ENCODE data around the gene BTBD17. TPM values are rescaled to one million over a fixed set of nuclear protein-coding genes. Genes with fewer than 3 reads are reported as not detected.

BTBD17 gene
- polyA plus RNA-seq, 3 donors = not detected

DNA sequence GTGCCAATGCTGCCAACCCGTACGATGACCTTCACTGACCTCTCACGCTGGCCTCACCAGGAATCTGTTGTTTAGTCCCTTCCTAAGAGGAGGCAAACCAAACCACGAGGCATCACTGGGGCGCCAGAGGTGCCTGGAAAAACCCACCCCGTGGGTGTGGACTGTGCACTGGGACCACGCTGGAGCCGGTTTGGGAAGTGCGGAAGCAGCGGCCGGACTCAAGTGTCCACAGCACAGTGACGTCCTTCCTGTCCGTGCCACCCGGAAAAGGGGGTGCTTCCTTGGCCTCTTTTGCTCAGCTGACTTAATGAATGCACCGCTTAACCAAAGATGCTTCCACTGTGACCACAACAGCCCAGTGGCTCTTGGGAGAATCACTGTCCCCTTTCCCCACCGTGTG lies 44.6 kb downstream of the BTBD17 start:
- peaks cover 14 to 19% (median 16%) of the 10 kb centered on the region in 3 donors for H3K27me3 Mint-ChIP-seq (ENCODE audit: low read depth in 3 of 3)
- H3K4me1 Mint-ChIP-seq = no peaks in the 10 kb centered on the region
- Histone ChIP-seq H3K4me3 (replicated peaks in 1 of 3; ENCODE audit: low read depth in 2 of 3, low read length in 3 of 3) (no peak overlapping the region), H3K4me2 (replicated peaks; ENCODE audit: extremely low read depth, low read length, poor library complexity, severe bottlenecking) (no peak overlapping the region), H3K27ac (ENCODE audit: low read depth in 1 of 2, low read length in 2 of 2) (no peak overlapping the region), H4K20me1 (ENCODE audit: insufficient read depth, low read length) (no peaks in the 10 kb centered on the region), H3K36me3 (replicated peaks in 1 of 2; ENCODE audit: control insufficient read depth in 1 of 2, insufficient read depth in 2 of 2, low read length in 2 of 2) (no peaks in the 10 kb centered on the region), H3K27me3 (ENCODE audit: control insufficient read depth in 2 of 2, insufficient read depth in 2 of 2, low read length in 2 of 2) (no peaks in the 10 kb centered on the region), H3K9me3 (replicated peaks in 1 of 2; ENCODE audit: control insufficient read depth in 1 of 2, insufficient read depth in 1 of 2, low read length in 2 of 2) (peaks cover 7 to 19% of the 10 kb centered on the region in 2 donors), H3K9ac (ENCODE audit: insufficient read depth, low read length, poor library complexity, severe bottlenecking) (no peak overlapping the region), H2AFZ (ENCODE audit: insufficient read depth, low read depth, low read length, poor library complexity, severe bottlenecking) (no peak overlapping the region), H3K79me2 (ENCODE audit: insufficient read depth, low read length) (no peaks in the 10 kb centered on the region), H3K4me1 (ENCODE audit: control insufficient read depth in 1 of 2, insufficient read depth in 2 of 2, low read length in 2 of 2) (no peaks in the 10 kb centered on the region)
- no peak for DNase-seq
- no peak overlapping the region for H3K27ac Mint-ChIP-seq
- intact Hi-C loops (cut with micrococcal nuclease) = no loop called here
- no peaks in the 10 kb centered on the region for H3K36me3 Mint-ChIP-seq
- H3K9me3 Mint-ChIP-seq = peaks cover 6 to 20% (median 15%) of the 10 kb centered on the region in 7 donors
- 79% methylated on average over 14 of the region's 16 CpGs for WGBS (ENCODE audit: insufficient coverage)
- TF ChIP-seq, protein P1, sequence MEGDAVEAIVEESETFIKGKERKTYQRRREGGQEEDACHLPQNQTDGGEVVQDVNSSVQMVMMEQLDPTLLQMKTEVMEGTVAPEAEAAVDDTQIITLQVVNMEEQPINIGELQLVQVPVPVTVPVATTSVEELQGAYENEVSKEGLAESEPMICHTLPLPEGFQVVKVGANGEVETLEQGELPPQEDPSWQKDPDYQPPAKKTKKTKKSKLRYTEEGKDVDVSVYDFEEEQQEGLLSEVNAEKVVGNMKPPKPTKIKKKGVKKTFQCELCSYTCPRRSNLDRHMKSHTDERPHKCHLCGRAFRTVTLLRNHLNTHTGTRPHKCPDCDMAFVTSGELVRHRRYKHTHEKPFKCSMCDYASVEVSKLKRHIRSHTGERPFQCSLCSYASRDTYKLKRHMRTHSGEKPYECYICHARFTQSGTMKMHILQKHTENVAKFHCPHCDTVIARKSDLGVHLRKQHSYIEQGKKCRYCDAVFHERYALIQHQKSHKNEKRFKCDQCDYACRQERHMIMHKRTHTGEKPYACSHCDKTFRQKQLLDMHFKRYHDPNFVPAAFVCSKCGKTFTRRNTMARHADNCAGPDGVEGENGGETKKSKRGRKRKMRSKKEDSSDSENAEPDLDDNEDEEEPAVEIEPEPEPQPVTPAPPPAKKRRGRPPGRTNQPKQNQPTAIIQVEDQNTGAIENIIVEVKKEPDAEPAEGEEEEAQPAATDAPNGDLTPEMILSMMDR (IDR thresholded peaks at IDR 0.05) = no peak
- no peak overlapping the region for H3K4me3 Mint-ChIP-seq

DNA sequence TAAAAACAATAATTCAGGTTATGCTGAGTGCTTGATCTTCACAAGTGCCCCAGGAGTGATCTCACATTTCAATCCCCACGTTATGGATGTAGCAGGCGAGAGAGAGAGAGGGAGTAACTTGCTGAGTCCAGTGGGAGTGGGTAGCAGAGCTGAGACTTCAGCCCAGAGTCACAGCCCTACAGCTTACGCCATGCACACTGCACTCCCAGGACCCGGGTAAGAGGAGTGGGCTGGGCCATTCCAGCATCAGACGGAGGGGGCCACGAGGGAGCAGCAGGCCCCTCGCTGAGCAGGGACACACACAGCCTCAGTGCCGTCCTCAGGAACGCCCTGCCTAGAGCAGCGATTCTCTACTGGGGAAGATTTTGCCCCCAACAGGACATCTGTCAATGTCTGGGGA lies 45.4 kb downstream of the BTBD17 start:
- no peak overlapping the region for H3K4me2 ChIP-seq (replicated peaks; ENCODE audit: extremely low read depth, low read length, poor library complexity, severe bottlenecking)
- peaks cover 9 to 29% (median 18%) of the 10 kb centered on the region in 7 donors for H3K9me3 Mint-ChIP-seq
- H3K27me3 ChIP-seq (ENCODE audit: control insufficient read depth in 2 of 2, insufficient read depth in 2 of 2, low read length in 2 of 2) = no peaks in the 10 kb centered on the region
- no peak overlapping the region for H3K4me3 Mint-ChIP-seq
- no peaks in the 10 kb centered on the region for H3K4me1 ChIP-seq (ENCODE audit: control insufficient read depth in 1 of 2, insufficient read depth in 2 of 2, low read length in 2 of 2)
- no peak overlapping the region for H2AFZ ChIP-seq (ENCODE audit: insufficient read depth, low read depth, low read length, poor library complexity, severe bottlenecking)
- no peak for DNase-seq
- no peaks in the 10 kb centered on the region for H3K4me1 Mint-ChIP-seq
- H4K20me1 ChIP-seq (ENCODE audit: insufficient read depth, low read length) = no peaks in the 10 kb centered on the region
- no peak overlapping the region for H3K4me3 ChIP-seq (replicated peaks in 1 of 3; ENCODE audit: low read depth in 2 of 3, low read length in 3 of 3)
- no peaks in the 10 kb centered on the region for H3K36me3 Mint-ChIP-seq
- H3K27ac ChIP-seq (ENCODE audit: low read depth in 1 of 2, low read length in 2 of 2) = no peak overlapping the region
- peaks cover 7 to 26% of the 10 kb centered on the region in 2 donors for H3K9me3 ChIP-seq (replicated peaks in 1 of 2; ENCODE audit: control insufficient read depth in 1 of 2, insufficient read depth in 1 of 2, low read length in 2 of 2)
- TF ChIP-seq, protein P1 (IDR thresholded peaks at IDR 0.05) = no peak
- no peaks in the 10 kb centered on the region for H3K36me3 ChIP-seq (replicated peaks in 1 of 2; ENCODE audit: control insufficient read depth in 1 of 2, insufficient read depth in 2 of 2, low read length in 2 of 2)
- H3K27ac Mint-ChIP-seq = no peak overlapping the region
- H3K9ac ChIP-seq (ENCODE audit: insufficient read depth, low read length, poor library complexity, severe bottlenecking) = no peak overlapping the region
- H3K79me2 ChIP-seq (ENCODE audit: insufficient read depth, low read length) = no peaks in the 10 kb centered on the region
- 74% methylated on average over 6 of the region's 10 CpGs for WGBS (ENCODE audit: insufficient coverage)
- peaks cover 15 to 17% (median 16%) of the 10 kb centered on the region in 3 donors for H3K27me3 Mint-ChIP-seq (ENCODE audit: low read depth in 3 of 3)
- intact Hi-C loops (cut with micrococcal nuclease) = no loop called here

All from CD14-positive monocyte (primary cell).